ENCODE data around the gene C1orf226.

Gene C1orf226

GRCh38 chr1:162366149-162366548, 15.4 kb upstream of the C1orf226 start:
- DNase-seq (ENCODE audit: low spot score): no peak

GRCh38 chr1:162366671-162367070, 14.9 kb upstream of the C1orf226 start:
- DNase-seq (ENCODE audit: low spot score): no peak

- DNase-seq (ENCODE audit: low spot score): no peak
These were observed 14.5 kb upstream of the C1orf226 start for GRCh38 chr1:162367073-162367472.

GRCh38 chr1:162367772-162368171, 13.8 kb upstream of the C1orf226 start:
- DNase-seq (ENCODE audit: low spot score): no peak

- no peak for DNase-seq (ENCODE audit: low spot score)
These were observed 13.1 kb upstream of the C1orf226 start for GRCh38 chr1:162368451-162368850.

GRCh38 chr1:162369571-162369970, 12.0 kb upstream of the C1orf226 start:
- no peak for DNase-seq (ENCODE audit: low spot score)

GRCh38 chr1:162370161-162370560, 11.4 kb upstream of the C1orf226 start:
- no peak for DNase-seq (ENCODE audit: low spot score)

- DNase-seq (ENCODE audit: low spot score): no peak
These were observed 10.8 kb upstream of the C1orf226 start for GRCh38 chr1:162370721-162371120.

GRCh38 chr1:162371611-162372010, 9.9 kb upstream of the C1orf226 start:
- DNase-seq (ENCODE audit: low spot score): no peak

- no peak for DNase-seq (ENCODE audit: low spot score)
These were observed 9.1 kb upstream of the C1orf226 start for GRCh38 chr1:162372159-162373071.

- DNase-seq (ENCODE audit: low spot score): no peak
These were observed 8.5 kb upstream of the C1orf226 start for GRCh38 chr1:162373072-162373427.

GRCh38 chr1:162373541-162374260, 7.8 kb upstream of the C1orf226 start:
- DNase-seq (ENCODE audit: low spot score): no peak

GRCh38 chr1:162374406-162374805, 7.1 kb upstream of the C1orf226 start:
- no peak for DNase-seq (ENCODE audit: low spot score)

GRCh38 chr1:162375463-162375862, 6.1 kb upstream of the C1orf226 start:
- DNase-seq (ENCODE audit: low spot score): no peak

- no peak for DNase-seq (ENCODE audit: low spot score)
These were observed 4.8 kb upstream of the C1orf226 start, which contains the start of gene SPATA46 for GRCh38 chr1:162376691-162377090. TSS of gene SPATA46 (minus strand) at chr1:162376854. CDS start at chr1:162376790, 64 bp downstream.

- no peak for DNase-seq (ENCODE audit: low spot score)
These were observed 1.3 kb upstream of the C1orf226 start for GRCh38 chr1:162380061-162380846.

GRCh38 chr1:162381941-162382750, 618 bp downstream of the C1orf226 start:
- no peak for DNase-seq (ENCODE audit: low spot score)

GRCh38 chr1:162383091-162383490, 1.6 kb downstream of the C1orf226 start:
- no peak for DNase-seq (ENCODE audit: low spot score)

GRCh38 chr1:162383516-162383915, 2.0 kb downstream of the C1orf226 start:
- no peak for DNase-seq (ENCODE audit: low spot score)

- DNase-seq (ENCODE audit: low spot score): no peak
These were observed 2.6 kb downstream of the C1orf226 start for GRCh38 chr1:162384116-162384515.

GRCh38 chr1:162384601-162385279, 3.2 kb downstream of the C1orf226 start:
- DNase-seq (ENCODE audit: low spot score): no peak
